Stimulated activated CD8-positive, alpha-beta memory T cell treated with anti-CD3 and anti-CD28 coated beads, Interleukin-4, amount 100 ng/mL, for 24 hours (primary cell): ENCODE measurements around the gene LRRC31.

ENCODE experiments used
- DNase-seq: peaks from one replicate; pipeline ENCODE4 v3.0.0-alpha.2; 2020; ENCODE audit warnings: low read depth

The LRRC31 gene

DNA sequence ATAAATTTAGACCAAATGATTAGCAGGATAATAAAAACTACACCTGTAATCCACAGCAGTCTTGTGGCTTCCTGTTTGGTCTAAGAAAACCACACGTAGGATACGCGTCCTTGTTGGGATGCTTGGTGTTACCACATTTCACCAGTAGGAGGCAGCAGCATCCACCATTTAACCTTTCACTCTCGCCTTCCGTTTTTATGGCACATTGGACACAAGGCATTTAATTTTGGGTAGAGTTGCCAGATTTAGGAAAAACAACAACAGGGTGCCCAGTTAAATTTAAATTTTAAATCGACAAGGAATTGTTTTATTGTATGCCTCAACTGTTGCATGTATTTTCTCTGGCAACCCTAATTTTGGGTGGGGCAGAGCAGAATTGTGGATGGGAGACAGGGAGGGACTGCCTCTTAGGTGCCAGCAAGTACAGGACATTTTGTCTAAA is 6.3 kb downstream of the LRRC31 start:
- DNase-seq, result peak; percentile 30

DNA sequence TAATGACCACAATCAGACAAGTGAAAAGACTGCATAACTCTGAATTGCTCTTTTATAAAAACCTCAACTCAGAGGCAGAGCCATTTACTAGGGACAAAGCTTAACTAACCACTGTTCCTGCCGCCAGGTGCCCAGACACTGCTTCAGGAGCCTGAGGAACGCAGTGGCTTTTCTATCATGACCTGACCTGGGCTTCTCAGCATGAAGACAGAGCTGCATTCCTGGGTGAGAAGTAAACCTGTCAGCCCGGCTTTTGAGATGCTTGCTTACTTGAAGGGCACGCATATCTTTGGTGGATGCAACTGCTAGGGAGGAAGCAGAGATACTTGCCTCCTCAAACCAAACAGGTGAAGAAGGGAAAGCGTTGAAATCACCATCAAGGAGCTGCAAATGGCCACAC is 7.9 kb downstream of the LRRC31 start:
- no peak for DNase-seq

DNA sequence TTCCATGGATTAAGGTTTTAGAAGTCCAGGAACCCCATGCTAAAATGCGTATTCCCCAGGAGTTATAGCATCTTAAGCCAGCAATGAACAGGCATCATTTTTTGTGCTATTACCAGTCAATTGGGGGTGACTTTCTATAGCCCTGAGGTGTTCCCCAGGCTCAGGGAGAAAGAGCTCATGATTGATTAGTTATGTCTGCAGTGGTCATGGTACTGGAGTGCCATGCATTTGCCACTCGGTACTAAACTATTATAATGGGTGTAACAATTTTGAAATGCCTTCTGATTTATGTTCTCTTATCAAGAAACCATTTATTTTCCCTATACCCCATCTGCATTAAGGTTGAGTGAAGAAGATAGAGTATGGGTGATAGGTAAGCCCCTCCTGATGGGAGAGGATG is 11.9 kb downstream of the LRRC31 start:
- no peak for DNase-seq

DNA sequence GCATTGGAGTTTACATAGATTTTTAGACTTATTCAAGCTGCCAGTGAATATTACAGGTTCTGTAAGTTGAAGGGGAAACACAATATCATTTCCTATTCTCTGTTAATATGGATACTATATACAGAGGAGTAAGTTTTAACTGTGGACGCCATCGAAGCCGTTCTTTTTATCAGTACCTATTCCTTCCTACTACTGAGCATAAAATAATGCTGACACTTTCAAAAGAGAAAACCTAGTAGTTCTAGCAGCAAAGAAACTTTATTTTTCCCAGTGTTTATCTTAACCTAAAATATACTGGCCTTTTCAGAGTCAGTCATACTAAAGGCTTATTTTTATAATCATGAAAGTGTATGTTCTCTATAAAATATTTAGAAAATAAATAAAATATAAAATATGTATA is 14.2 kb downstream of the LRRC31 start:
- no peak for DNase-seq

DNA sequence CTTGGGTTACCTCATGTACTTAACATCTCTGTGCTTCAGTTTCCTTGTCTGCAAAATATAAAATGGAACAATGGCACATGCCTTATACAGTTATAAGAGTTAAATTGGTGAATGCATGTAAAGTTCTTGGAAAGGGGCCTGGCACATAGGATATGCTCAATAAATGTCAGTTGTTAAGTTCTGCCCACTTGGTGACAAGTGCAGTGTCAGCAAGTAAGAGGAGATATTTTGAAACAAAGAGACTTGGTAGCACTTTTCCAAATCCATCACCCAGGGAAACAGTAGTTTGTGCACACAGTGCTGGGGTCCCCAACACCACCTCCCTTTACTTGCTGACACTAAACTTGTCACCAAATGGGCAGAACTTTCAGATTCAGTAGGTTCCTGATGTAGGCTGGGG is 19.1 kb downstream of the LRRC31 start:
- no peak for DNase-seq

DNA sequence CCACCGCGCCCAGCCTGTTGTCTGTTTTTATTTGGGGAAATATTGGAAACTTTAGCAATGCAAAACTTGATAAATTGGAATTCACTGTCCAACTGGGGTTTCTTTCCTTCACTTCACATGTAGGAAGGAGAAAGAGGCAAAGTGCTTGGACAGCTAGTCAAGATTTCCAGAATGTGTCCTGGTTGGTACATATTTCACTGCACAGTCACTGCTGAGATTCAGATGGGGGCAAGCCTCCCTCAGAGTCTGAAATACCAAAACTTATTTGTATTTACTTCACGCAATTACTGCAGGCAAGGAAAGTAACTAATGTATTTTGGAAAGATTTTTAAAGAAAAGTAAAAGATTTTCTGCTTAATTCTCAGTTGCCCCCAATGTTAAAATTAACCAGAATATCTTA is 21.0 kb downstream of the LRRC31 start:
- no peak for DNase-seq

DNA sequence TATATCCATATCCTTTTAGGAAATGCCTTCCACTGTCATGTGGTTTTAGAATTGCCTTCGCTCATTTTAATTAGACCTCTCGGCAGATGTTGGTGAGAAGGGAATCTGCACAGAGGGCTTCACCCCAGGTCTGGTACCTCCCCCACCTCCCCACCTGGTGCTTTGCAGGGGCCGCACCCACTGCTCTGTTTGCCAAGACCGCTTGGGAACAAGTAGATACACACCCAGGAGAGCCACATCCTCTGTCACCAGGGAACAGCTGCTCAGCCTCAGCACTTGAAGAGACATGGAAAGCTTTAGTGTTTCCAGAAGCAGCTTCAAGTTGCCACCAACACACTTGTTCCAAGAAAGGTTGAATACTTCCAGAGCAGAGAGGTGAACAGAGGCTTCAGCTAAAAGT is 21.8 kb downstream of the LRRC31 start:
- no peak for DNase-seq

DNA sequence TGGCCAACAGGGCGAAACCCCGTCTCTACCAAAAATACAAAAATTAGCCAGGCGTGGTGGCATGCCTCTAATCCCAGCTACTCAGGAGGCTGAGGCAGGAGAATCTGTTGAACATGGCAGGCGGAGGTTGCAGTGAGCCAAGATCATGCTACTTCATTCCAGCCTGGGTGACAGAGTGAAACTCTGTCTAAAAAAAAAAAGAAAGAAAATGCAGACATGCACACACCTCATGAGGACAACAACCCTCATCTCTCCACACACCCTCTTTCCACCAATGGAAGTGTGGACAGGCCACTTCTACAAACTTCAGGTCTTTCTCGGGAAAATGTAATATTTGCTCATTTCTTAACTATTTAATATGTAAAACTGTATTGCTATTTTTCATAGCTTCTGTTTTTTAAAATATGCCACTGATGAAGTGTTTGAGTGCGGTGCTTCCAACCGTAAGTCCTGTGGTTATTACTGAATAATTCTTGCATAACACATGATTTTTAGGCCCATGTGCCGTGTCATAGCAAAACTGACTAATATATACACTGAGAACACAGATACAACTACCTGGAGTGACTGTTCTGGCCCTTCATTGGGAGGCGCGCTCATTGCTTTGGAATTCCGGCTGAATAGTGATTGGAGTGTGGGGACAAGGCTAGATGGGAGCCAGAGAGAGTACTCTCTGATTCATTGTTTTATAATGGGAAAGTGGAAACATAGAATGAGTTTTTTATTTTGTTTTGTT is 23.1 kb downstream of the LRRC31 start:
- no peak for DNase-seq

DNA sequence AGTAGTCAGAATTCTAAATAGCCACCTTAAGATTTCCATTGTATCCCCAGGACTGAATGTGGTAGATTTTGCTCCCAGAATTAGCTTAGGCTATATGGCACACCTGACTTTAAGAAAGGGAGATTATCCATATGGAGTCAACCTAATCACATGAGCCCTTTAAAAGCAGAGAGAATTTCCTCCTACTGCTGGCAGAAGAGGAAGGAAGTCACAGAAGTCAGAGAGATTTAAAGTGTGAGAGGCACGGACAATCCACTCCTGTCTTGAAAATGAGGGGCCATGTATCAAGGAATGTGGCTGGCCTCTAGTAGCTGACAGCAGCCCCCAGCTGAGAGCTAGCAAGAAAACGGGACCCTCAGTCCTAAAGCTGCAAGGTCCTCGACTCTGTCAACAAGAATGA is 26.8 kb downstream of the LRRC31 start:
- DNase-seq, result no peak

DNA sequence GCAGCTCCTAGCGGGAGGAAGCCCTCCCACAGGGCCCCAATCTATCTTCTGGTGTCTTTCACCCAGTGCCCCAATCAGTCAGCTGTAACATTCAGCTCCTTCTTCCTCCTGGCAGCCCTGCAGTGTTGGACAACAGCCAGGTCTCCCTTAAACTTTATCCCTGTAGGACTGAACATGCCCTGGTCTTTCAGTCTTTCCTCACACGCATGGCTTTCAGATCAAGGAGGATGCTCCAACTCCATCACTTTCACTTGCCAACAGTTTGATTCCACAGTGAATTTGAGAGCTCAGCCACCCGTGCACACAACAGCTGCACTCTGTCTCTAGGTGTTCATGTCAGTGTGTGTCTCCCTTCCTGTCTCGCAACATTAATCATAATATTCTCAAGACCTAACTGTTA is 28.6 kb downstream of the LRRC31 start:
- DNase-seq, result no peak

DNA sequence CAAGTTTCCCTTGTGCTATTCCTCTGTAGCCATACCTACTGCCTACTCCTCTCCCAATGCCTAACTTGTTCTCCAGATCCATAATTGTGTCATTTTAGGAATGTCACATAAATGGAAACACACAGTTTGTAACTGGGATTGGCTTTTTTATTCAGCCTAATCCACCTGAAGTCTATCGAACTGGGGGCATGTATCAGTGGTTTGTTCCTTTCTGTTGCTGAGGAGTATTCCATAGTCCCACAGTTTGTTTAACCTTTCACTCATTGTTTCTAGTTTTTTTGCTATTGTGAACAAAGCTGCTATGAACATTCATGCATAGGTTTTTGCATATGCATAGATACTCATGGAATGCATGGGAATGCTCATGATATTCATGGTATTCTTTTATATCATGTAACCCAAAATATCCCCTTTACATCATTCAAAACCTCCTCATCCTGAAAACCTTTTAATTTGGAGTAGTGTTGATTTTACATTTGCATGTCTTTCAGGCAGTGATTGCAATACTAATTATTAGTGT is 31.2 kb downstream of the LRRC31 start:
- DNase-seq, result no peak

DNA sequence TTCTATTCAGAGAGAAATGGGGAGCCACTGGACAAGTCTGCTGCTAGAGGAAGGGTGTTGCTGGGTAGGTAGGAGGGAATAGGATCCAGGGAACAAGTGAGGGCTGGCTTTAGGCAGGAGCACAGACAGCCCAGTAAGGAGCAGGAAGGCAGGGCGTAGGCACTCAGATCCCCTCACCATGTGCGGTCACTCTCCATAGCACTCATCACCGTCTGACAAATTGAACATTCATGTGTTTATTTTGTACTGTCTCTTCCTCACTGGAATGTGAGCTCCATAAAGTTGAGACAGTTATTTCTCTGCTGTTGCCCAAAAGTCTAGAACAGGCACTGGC is 32.8 kb downstream of the LRRC31 start:
- DNase-seq, result no peak

DNA sequence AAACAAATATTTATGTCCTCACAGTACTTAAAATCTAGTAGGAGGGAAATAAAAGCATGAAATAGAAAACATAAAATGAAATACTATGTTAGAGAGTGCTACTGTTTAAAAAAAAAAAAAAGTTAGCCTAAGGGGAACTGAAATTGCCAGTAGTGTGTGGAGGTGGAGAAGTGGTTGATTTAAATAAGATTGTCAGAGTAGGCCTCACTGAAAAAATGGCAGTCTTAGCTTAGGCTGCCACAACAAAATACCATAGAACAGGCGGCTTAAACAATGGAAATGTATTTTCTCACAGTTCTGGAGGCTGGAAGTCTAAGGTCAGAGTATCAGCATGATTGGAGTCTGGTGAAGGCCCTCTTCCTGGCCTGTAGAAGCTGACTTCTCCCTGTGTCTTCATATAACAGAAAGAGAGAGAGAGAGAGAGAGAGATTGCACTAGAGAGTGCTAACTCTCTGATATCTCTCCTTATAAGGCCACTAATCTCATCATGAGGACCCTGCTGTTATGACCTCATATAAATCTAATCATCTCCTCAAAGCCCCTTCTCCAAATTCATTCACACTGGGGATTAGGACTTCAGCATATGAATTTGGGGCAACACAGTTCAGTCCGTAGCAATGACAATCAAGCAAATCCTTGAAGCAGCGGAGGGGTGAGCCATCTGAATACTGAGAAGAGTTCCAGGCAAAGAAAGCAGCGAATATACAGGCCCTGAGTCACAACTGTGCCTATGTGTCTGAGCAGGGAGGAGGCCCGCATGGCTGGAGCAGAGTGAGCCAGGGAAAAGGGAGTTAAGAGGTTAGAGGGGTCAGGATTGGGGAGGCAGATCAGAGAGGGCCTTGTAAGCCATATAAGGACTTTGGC is 33.4 kb downstream of the LRRC31 start:
- DNase-seq, result no peak

DNA sequence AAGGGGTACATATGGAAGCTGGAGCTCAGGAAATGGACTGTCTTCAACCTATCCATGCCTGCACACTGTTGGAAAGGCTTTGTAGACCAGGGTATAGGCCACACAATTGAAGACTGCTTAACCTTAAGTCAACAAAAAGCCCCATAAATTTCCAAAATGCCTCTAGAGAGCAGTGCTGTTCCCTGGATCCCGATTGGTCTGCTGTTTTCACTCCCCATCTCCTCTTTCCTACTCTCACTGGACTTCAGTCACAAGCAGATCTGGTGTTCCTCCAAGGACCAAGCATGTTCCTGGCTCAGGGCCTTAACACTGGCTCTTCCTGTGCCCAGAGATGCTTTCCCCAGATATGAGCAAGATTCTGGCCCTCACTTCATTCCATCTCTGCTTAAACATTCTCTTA is 34.2 kb downstream of the LRRC31 start:
- DNase-seq, result no peak

DNA sequence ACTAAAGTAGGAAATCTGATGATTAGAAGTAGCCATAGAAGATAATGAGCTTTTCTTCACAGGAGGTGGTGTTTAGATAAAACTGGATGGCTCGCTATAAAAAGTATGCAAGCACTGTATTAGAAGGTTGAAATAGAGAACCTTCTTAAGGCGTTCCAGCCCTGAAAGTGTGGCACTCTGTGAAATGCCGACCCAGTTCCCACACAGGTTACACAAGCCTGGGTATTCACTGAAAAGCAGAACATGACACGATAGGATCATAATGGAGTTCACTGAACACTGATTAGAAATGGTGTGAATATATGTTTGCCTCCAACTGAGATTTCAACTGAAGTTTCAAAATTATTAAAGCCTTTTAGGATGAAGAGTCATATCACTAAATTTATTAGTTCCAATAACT is 42.0 kb downstream of the LRRC31 start:
- no peak for DNase-seq

DNA sequence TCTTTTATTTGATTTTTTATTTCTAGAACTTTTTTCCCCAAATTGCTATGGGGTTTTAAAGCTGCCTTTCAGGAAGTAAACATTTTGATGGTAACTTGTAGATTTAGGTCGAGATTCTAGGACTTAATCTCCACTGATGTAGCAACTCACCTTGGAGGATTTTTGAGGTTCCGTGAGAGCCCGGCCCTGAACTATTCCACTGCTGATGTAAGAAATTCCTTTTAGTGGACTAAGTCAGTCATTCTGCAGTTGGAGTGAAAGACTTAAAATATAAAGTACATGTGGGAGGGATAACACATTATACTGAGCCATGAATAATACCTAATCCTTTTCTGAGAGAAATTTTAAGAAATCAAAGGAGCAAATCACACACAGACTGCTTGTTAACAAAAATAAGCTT is 44.4 kb downstream of the LRRC31 start:
- no peak for DNase-seq

DNA sequence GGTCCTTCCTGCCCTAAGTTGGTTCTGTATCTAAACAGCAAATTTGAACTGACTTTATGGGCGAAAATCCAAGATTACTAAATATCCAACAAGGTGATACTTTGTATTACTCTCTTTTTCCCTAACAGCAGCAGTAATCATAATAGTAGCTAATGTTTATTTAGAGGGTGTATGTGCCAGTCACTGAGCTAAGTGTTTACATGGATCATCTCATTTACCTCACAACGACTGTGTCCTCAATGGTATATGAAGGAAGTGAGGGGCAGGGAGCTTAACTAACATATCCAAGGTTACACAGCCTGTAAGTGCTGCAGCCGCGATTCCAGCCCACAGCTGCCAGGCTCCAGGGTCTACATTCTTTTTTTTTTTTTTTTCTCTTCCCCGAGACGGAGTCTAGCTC is 46.8 kb downstream of the LRRC31 start:
- DNase-seq, result no peak

DNA sequence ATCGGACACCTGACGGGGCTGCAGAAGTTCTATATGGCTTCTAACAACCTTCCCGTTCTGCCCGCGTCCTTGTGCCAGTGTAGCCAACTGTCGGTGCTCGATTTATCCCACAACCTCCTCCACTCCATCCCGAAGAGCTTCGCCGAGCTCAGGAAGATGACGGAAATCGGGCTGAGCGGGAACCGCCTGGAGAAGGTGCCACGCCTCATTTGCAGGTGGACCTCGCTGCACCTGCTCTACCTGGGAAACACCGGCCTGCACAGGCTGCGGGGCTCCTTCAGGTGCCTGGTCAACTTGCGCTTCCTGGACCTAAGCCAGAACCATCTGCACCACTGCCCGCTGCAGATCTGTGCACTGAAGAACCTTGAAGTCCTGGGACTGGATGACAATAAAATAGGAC is 47.2 kb downstream of the LRRC31 start:
- no peak for DNase-seq

DNA sequence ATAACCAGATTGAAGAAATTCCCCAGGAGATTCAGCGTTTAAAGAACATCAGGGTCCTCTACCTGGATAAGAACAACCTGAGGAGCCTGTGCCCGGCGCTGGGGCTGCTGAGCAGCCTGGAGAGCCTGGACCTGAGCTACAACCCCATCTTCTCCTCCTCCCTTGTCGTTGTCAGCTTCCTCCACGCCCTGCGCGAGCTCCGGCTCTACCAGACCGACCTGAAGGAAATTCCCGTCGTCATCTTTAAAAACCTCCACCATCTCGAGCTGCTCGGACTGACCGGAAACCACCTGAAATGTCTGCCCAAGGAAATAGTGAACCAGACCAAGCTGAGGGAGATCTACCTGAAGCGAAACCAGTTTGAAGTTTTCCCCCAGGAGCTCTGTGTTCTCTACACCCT is 47.6 kb downstream of the LRRC31 start:
- no peak for DNase-seq

DNA sequence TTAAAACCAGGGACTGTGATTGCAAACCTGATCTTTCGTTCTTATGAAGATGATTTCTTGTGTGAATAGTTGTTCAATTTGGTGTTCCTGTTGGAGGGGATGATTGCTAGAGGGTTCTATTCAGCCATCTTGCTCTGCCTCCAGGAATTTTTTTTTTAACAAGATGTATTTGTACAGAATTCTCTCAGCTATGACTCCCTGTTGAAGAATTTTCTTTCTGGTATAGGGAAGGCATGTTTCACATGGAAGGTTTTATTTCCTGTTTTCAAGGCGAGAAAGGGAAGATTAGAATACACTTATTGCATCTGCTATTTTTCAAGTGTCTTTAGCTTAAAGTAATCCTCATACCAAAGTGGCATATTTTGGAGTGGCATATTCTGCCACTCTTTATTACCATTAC is 51.4 kb downstream of the LRRC31 start:
- no peak for DNase-seq

DNA sequence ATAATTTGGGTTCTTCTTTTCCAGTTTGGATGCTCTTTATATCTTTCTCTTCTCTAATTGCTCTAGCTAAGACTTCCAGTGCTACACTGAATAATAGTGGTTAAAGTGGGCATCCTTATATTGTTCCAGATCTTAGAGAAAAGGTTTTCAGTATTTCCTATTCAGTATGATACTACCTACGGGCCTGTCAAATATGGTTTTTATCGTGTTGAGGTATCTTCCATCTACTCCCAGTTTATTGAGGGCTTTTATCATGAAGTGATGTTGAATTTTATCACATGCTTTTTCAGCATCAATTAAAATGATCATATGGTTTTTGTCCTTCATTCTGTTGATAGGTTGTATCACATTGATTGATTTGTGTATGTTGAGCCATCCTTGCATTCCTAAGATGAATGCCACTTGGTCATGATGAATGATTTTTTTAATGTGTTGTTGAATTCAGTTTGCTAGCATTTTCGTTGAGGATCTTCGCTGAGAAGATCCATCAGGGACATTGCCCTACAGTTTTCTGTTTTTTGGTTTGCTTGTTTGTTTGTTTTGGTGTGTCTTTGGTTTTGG is 54.1 kb downstream of the LRRC31 start:
- no peak for DNase-seq

DNA sequence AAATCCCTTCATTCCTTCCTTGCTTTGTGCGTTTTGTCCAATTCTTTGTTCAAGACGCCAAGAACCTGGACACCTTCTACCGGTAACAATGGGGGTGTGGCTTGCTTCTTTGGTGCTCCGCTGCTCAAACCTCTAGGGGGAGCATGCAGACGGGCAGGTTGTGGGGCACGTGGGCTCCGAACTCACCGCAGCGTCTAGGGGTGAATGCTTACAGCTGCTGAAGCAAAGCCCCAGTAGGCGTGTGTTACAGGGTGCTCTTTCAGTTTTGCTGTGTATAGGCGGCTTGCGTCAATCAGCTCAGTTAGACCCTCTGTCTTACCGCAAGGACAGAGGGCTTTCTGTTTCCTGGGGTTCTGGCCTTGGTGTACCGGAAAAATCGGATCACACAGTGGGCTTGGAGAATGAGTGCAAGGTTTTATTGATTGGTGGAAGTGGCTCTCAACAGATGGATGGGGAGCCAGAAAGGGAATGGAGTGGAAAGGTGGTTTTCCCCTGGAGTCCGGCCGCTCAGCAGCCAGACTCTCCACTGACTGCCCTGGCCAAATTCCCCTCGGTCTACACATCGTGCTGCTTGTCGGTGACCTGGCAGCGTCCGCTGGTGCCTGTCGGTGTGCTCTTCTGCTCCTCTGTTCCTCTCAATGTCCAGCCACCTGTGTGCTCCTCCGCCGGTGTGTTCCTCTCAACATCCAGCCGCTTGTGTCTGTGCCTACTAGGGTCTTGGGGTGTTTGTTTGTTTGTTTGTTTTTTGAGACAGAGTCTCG is 55.8 kb downstream of the LRRC31 start:
- peak; percentile 56 for DNase-seq
